Memory B cell (primary cell): ENCODE results near the gene BCAS3.

Experiments
- ATAC-seq: fragments of 150-1000 bp; cut with Tn5 transposase; 2 replicates; pipeline ENCODE4 v1.10.0; 2021; ENCODE audit warnings: low read depth, mild to moderate bottlenecking, moderate library complexity
- DNase-seq, 2 donors: peaks; one replicate each; pipeline ENCODE4 v3.0.0; 2022; ENCODE audit warnings: low spot score in 2 of 2
- H3K27ac Mint-ChIP-seq: one replicate; pipeline ENCODE4 v1.8.0; 2022; ENCODE audit warnings: mild to moderate bottlenecking, moderate library complexity, mixed read lengths
- H3K27me3 Mint-ChIP-seq: one replicate; pipeline ENCODE4 v1.8.0; 2022; ENCODE audit warnings: mixed read lengths
- H3K36me3 Mint-ChIP-seq: one replicate; pipeline ENCODE4 v1.8.0; 2022; ENCODE audit warnings: mild to moderate bottlenecking, mixed read lengths
- H3K4me1 Mint-ChIP-seq: one replicate; pipeline ENCODE4 v1.8.0; 2022; ENCODE audit warnings: mixed read lengths
- H3K4me3 Mint-ChIP-seq: one replicate; pipeline ENCODE4 v1.8.0; 2022; ENCODE audit warnings: mild to moderate bottlenecking, moderate library complexity, mixed read lengths
- H3K9me3 Mint-ChIP-seq: one replicate; pipeline ENCODE4 v1.8.0; 2022; ENCODE audit warnings: mixed read lengths

BCAS3 gene

DNA sequence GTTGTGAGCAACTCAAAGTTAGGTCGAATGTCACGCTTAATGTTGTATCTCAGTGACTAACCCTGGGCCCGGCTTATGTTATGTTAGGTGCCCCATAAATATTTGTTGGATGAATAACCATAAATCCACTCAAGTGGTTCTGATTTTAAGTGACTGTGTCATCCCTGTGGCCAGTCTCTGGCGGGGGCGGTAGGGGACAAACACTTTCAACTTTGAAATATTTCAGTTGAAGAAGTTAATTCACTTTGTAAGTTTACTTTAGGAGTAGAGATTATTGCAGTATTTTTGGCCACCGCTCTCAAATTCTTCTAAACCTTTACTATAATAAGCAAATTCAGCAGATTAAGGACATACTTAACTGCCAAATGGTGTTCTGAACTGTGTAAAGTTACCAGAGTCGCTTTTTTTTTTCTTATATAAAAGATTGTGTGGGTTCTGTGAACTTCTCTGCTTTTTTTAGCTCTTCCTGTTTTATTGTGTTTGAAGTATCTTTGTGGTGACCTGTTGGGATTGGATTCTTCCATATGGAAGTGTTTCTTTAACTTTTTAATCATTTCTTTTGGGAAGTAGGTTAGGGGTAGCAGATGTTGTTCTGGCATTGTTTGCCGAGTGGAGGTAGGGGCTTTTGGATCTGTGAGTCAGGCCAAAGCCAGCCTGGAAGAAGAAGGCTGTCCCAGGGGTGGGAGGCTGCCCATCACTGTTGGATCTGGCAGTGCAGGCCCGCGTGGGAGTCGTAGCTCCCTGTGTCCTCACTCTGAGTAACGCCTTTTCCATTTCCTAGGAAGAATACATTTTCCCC is 660.5 kb downstream of the BCAS3 start:
- Mint-ChIP-seq H3K27ac (no peak overlapping the region), H3K9me3 (no peaks in the 10 kb centered on the region), H3K4me3 (no peak overlapping the region), H3K36me3 (no peaks in the 10 kb centered on the region), H3K4me1 (no peaks in the 10 kb centered on the region), H3K27me3 (no peaks in the 10 kb centered on the region)
- ATAC-seq (no peak), DNase-seq (no peak)

DNA sequence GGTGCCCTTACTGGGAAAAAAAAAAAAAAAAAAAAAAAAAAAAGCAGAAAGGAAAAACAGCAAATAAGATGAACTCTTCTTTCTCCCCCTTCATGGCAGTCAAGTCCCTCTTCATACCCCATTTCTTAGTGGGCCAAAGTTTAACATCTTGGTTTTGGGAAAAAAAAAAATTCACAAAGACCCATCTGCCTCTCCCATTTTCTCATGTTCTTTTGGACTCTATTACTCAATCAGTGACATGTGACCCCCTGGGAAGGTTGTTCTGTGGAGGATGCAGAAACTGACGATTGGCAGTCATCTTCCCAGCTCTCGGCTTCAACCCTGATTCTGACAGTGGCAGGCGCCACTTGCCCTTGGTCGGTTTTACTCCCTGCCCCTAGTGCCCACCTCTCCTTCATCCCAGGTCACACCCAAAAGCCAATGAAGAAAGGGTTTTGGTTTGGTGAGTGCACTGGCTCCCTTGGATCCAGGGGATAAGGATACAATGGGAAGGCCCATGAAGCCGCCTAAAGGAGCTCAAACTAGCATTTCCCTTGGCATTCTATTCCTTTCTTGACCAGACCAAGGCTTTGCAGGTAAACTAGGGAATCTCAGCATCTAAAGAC is 661.3 kb downstream of the BCAS3 start:
- DNase-seq (no peak), ATAC-seq (no peak)
- no peaks in the 10 kb centered on the region for H3K9me3 Mint-ChIP-seq
- no peaks in the 10 kb centered on the region for H3K27me3 Mint-ChIP-seq
- no peaks in the 10 kb centered on the region for H3K4me1 Mint-ChIP-seq
- no peaks in the 10 kb centered on the region for H3K36me3 Mint-ChIP-seq
- no peak overlapping the region for H3K4me3 Mint-ChIP-seq
- no peak overlapping the region for H3K27ac Mint-ChIP-seq

- Mint-ChIP-seq H3K27ac (no peak overlapping the region), H3K4me1 (no peaks in the 10 kb centered on the region), H3K36me3 (no peaks in the 10 kb centered on the region), H3K4me3 (no peak overlapping the region), H3K9me3 (no peaks in the 10 kb centered on the region), H3K27me3 (no peaks in the 10 kb centered on the region)
- DNase-seq (no peak), ATAC-seq (no peak)
These were observed 663.0 kb downstream of the BCAS3 start for GRCh38 chr17:61340431-61341209.

DNA sequence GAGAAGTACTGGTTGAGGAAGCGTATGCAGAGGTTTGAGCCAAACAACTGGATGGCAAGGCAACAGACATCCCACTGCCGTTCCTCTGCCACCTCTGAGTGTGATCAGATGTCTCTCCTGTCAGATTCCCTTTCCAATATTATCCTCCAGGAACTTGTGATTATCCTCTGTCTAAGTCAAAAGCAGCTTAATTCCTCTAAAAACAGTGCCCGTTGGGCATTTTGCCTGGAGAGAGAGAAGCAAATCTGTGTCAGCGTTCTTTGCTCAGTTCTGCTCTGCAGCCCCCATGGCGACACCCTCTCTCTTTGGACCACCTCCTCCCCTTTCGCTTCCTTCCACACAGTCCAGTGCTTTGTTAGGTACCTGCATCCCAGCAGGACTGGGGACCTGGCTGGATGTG is 665.9 kb downstream of the BCAS3 start:
- Mint-ChIP-seq H3K4me3 (no peak overlapping the region), H3K4me1 (no peaks in the 10 kb centered on the region)

GRCh38 chr17:61345061-61345460 is 667.4 kb downstream of the BCAS3 start:
- Mint-ChIP-seq H3K4me3 (no peak overlapping the region), H3K9me3 (no peaks in the 10 kb centered on the region), H3K36me3 (no peaks in the 10 kb centered on the region), H3K4me1 (no peaks in the 10 kb centered on the region), H3K27ac (no peak overlapping the region), H3K27me3 (no peaks in the 10 kb centered on the region)
- ATAC-seq = no peak
- DNase-seq = no peak

More for the DNA sequence above, 665.9 kb downstream of the BCAS3 start:
- ATAC-seq (no peak), DNase-seq (no peak)
- Mint-ChIP-seq H3K27me3 (no peaks in the 10 kb centered on the region), H3K9me3 (no peaks in the 10 kb centered on the region), H3K27ac (no peak overlapping the region), H3K36me3 (no peaks in the 10 kb centered on the region)

DNA sequence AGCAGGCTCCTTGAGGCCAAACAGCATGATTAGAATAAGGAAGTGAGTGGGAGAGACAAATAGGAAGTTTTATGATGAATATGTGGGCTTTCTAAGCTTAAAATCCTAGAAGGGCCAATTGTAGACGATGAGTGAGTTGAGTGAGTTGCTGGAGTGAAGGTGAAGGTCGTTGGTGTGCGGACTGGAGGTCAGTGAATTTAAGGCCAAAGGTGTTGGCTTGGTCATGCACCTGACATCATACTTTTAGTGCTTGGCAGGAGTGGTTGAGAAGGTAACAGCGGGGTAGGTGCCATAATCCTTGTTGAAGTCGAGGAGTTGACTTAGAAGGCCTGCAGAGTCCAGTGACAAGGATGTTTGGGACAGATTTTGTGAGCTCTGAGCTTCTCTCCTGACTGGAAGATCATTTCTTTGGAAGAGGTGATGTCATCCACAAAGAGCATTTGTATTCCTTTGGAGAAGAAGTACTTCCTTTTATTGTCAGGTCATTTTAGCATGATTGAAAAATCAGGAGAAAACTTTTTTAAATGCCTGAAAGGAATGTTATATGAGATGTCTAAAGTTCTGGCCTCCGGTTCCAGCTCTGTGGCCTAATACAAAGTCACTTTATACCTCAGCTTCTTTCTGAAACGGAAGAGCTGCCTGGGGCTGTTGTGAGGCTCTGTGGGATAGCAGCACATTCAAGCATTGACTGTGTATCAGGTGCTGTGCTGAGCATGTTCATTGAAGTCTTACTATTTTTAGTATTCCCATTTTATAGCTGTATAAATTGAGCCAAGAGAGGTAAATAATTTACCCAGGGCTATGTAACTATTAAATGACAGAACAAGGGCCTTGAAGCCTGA is 668.4 kb downstream of the BCAS3 start:
- DNase-seq (no peak), ATAC-seq (no peak)
- H3K27me3 Mint-ChIP-seq = no peaks in the 10 kb centered on the region
- no peak overlapping the region for H3K4me3 Mint-ChIP-seq
- H3K9me3 Mint-ChIP-seq = no peaks in the 10 kb centered on the region
- no peaks in the 10 kb centered on the region for H3K4me1 Mint-ChIP-seq
- no peaks in the 10 kb centered on the region for H3K36me3 Mint-ChIP-seq
- no peak overlapping the region for H3K27ac Mint-ChIP-seq

- H3K27me3 Mint-ChIP-seq = no peaks in the 10 kb centered on the region
- no peaks in the 10 kb centered on the region for H3K36me3 Mint-ChIP-seq
- no peaks in the 10 kb centered on the region for H3K9me3 Mint-ChIP-seq
- ATAC-seq = no peak
- DNase-seq = no peak
- H3K4me1 Mint-ChIP-seq = no peaks in the 10 kb centered on the region
- no peak overlapping the region for H3K27ac Mint-ChIP-seq
- H3K4me3 Mint-ChIP-seq = no peak overlapping the region
These were observed 671.7 kb downstream of the BCAS3 start for GRCh38 chr17:61349350-61349749.

DNA sequence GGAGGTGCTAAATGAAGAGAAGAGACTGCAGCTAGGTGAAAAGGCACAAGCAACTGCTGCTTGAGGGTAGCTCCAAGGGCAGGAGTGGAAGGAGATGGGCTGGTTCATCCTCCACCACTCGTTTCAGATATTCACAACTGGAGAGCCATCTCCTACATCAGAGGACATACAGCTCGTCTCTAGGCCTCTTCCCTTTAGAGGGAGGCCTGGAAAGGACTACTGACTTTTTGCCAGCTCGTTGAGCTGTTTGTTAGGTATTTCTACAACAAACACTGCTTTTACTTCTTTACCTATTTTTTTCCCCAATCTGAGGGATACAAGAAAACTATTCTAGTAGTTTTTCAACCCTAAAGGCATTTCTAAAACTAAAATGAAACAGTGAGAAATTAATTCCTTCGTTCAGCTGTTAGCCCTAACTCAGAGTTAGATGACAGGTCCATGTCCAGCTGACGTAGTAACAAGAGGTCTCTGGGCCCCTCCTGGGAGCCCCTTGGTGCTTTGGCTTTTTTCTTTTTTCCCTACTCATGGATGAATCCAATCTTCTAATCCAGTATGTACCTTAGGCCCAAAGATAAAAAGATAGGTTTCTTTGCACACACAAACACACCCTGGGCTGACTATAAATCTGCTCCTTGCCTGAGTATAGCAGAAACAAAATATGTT is 674.2 kb downstream of the BCAS3 start:
- ATAC-seq = no peak
- Mint-ChIP-seq H3K27me3 (no peaks in the 10 kb centered on the region), H3K9me3 (no peaks in the 10 kb centered on the region), H3K36me3 (no peaks in the 10 kb centered on the region), H3K4me1 (no peaks in the 10 kb centered on the region), H3K27ac (no peak overlapping the region), H3K4me3 (no peak overlapping the region)
- no peak for DNase-seq

- Mint-ChIP-seq H3K27me3 (no peaks in the 10 kb centered on the region), H3K27ac (no peak overlapping the region), H3K36me3 (no peaks in the 10 kb centered on the region), H3K4me1 (no peaks in the 10 kb centered on the region), H3K4me3 (no peak overlapping the region), H3K9me3 (no peaks in the 10 kb centered on the region)
- ATAC-seq (no peak), DNase-seq (no peak)
These were observed 674.7 kb downstream of the BCAS3 start for GRCh38 chr17:61352408-61352770.

DNA sequence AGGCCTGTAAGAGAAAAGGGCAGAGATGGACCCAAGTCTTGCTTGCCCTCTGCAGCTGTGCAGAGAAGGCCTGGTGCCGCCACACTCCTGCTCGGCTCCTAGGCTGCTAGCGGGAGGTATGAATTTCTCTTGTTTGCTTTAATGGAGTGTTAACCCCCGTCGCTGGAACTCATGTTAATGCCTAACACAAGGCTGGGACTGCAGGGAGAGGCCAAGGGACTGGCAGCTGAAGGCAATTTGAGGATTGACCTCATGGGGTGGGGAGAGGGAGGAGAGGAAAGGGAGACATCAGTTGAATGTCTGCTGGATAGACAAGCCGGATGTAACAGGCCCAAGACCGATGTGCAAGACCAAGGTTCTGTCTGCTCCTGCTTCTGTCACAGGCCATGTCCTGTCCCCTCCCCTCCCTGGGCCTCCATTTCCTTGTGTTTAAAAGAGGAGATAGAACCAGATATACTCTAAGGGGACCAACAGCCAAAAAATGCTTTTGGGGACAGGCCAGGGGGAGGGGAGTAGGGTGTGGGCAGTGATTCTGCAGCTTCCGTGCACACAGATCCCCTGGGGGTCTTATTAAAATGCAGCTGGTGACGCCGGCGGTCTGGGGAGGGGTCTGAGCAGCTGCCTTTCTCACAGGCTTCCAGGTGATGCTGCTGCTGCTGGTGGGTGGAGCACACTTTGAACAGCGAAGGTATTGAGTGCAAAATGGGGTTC is 675.3 kb downstream of the BCAS3 start:
- no peak overlapping the region for H3K4me3 Mint-ChIP-seq
- DNase-seq = no peak
- no peak for ATAC-seq
- no peak overlapping the region for H3K27ac Mint-ChIP-seq
- no peaks in the 10 kb centered on the region for H3K9me3 Mint-ChIP-seq
- no peaks in the 10 kb centered on the region for H3K27me3 Mint-ChIP-seq
- H3K4me1 Mint-ChIP-seq = no peaks in the 10 kb centered on the region
- H3K36me3 Mint-ChIP-seq = no peaks in the 10 kb centered on the region

DNA sequence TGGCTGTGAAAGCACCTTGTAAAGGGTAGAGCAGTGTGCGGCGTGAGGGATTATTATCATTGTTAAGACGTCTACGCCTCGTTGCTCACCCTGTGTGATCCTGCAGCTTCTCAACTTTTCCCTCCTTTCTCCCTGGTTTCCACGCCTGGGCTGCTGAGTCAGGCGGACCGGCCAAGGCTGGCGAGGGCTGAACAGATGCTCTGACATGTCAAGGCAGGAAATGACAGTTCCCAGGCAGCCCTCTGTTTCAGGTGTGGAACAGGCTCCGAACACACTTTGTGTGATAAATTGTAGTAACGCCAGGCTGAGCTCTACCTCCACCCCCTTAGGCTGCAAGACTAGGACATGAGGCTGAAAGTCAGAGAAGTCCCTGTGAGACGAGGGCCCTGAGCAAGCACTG is 676.0 kb downstream of the BCAS3 start:
- Mint-ChIP-seq H3K36me3 (no peaks in the 10 kb centered on the region), H3K27me3 (no peaks in the 10 kb centered on the region), H3K9me3 (no peaks in the 10 kb centered on the region), H3K27ac (no peak overlapping the region), H3K4me3 (no peak overlapping the region), H3K4me1 (no peaks in the 10 kb centered on the region)
- ATAC-seq = no peak
- DNase-seq = no peak

GRCh38 chr17:61354895-61355874 is 677.5 kb downstream of the BCAS3 start:
- Mint-ChIP-seq H3K27ac (no peak overlapping the region), H3K4me1 (no peaks in the 10 kb centered on the region), H3K9me3 (no peaks in the 10 kb centered on the region), H3K27me3 (no peaks in the 10 kb centered on the region), H3K36me3 (no peaks in the 10 kb centered on the region), H3K4me3 (no peak overlapping the region)
- DNase-seq (no peak), ATAC-seq (no peak)
